GM10847 (cell line): ENCODE results near the gene ANKRD16.

Experiments used
- POLR2A ChIP-seq: IDR thresholded peaks from 2 replicates; pipeline ENCODE4 v1.6.1; 2011; ENCODE audit not compliant: insufficient read length; ENCODE audit errors: extremely low read depth

Gene ANKRD16

GRCh38 chr10:5855979-5856700, 33.6 kb downstream of the ANKRD16 start:
- TF ChIP-seq POLR2A = no peak

- no peak for TF ChIP-seq POLR2A
Measured at GRCh38 chr10:5854131-5854475, 35.6 kb downstream of the ANKRD16 start.

- TF ChIP-seq POLR2A = no peak
Measured at GRCh38 chr10:5844345-5845055, 45.2 kb downstream of the ANKRD16 start.

GRCh38 chr10:5843686-5844344, 45.9 kb downstream of the ANKRD16 start:
- TF ChIP-seq POLR2A = no peak

GRCh38 chr10:5841965-5842364, 47.7 kb downstream of the ANKRD16 start:
- no peak for TF ChIP-seq POLR2A

- peak; percentile 58 for TF ChIP-seq POLR2A
Measured at GRCh38 chr10:5840314-5841307, 49.1 kb downstream of the ANKRD16 start.

GRCh38 chr10:5835446-5836095, 54.1 kb downstream of the ANKRD16 start:
- TF ChIP-seq POLR2A = no peak

- TF ChIP-seq POLR2A = no peak
Measured at GRCh38 chr10:5833814-5834213, 55.9 kb downstream of the ANKRD16 start.

- TF ChIP-seq POLR2A = no peak
Measured at GRCh38 chr10:5832946-5833345, 56.7 kb downstream of the ANKRD16 start.

GRCh38 chr10:5831446-5831782, 58.3 kb downstream of the ANKRD16 start:
- TF ChIP-seq POLR2A = no peak

GRCh38 chr10:5830629-5831445, 58.9 kb downstream of the ANKRD16 start:
- TF ChIP-seq POLR2A = no peak

- no peak for TF ChIP-seq POLR2A
Measured at GRCh38 chr10:5829267-5829666, 60.4 kb downstream of the ANKRD16 start.

GRCh38 chr10:5828725-5829124, 61.0 kb downstream of the ANKRD16 start:
- TF ChIP-seq POLR2A = no peak

GRCh38 chr10:5827841-5828240, 61.9 kb downstream of the ANKRD16 start:
- TF ChIP-seq POLR2A = no peak
